Esophagus squamous epithelium (tissue), 4 donors: ENCODE results near the gene PLEKHA5.

Experiments used
- POLR2A ChIP-seq, 4 donors: fragments of 450-650 bp; IDR thresholded peaks; one replicate each; pipeline ENCODE4 v1.6.1; 2017; ENCODE audit warnings: antibody characterized with exemption in 4 of 4, mild to moderate bottlenecking in 4 of 4, moderate library complexity in 3 of 4
- TF ChIP-seq, protein P1 (sequence below), 6 experiments: fragments of 450-650 bp in 4 of 6; fragments of 200-600 bp in 2 of 6; sonication (generic) in 2 of 6; IDR thresholded peaks; one replicate each; pipeline ENCODE4 v1.5.1; 2016 to 2019; ENCODE audit warnings: antibody characterized with exemption in 6 of 6, mild to moderate bottlenecking in 4 of 6, moderate library complexity in 4 of 6

DNA sequence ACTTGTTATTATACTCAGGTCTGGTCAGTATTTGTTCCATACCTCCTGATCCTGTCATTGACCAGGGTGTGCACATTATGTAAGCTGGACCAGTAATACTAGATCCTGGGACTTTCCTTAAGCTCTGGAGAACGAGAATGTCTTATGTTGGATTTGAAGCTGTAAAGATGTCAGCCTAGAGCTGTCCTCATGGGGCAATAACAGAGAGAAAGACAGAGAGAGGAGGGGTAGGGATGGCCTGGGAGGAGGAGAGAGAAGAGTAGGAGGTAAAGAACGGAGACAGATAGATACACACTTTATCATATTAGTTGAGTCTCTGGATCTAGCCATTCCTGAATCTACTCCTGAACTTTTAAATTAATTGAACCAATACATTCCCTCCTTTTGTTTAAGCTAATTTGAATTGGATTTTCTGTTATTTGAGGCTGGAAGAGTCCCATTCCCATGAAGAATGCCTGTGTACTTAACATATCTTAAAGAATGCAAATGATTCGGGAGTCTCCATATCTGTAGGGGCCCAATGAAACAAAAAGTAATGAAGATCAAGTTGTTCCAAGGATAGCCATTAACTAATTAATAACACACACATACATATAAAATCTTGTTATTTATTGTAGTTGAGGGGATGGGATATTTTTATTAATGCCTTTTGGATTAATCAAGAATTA is 55.9 kb downstream of the PLEKHA5 start:
- TF ChIP-seq, protein P1, sequence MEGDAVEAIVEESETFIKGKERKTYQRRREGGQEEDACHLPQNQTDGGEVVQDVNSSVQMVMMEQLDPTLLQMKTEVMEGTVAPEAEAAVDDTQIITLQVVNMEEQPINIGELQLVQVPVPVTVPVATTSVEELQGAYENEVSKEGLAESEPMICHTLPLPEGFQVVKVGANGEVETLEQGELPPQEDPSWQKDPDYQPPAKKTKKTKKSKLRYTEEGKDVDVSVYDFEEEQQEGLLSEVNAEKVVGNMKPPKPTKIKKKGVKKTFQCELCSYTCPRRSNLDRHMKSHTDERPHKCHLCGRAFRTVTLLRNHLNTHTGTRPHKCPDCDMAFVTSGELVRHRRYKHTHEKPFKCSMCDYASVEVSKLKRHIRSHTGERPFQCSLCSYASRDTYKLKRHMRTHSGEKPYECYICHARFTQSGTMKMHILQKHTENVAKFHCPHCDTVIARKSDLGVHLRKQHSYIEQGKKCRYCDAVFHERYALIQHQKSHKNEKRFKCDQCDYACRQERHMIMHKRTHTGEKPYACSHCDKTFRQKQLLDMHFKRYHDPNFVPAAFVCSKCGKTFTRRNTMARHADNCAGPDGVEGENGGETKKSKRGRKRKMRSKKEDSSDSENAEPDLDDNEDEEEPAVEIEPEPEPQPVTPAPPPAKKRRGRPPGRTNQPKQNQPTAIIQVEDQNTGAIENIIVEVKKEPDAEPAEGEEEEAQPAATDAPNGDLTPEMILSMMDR (IDR thresholded peaks at IDR 0.05): no peak
- TF ChIP-seq POLR2A (IDR thresholded peaks at IDR 0.05): no peak
